GM23338 (cell line): ENCODE data around the gene JMJD1C.

ENCODE experiments used
- CREB1 ChIP-seq: fragments of 250-450 bp; sonication (Bioruptor Pico); IDR thresholded peaks from 2 replicates; pipeline ENCODE4 v1.5.0; 2020; ENCODE audit warnings: low read depth, mild to moderate bottlenecking, moderate library complexity
- CTCF ChIP-seq, 2 experiments: fragments of 200-600 bp in 1 of 2; sonication (generic) in 1 of 2; conservative IDR thresholded peaks; 2 replicates each; pipeline versions ENCODE4 v1.5.1 to v1.6.1; 2016 to 2017; ENCODE audit warnings: antibody characterized with exemption in 2 of 2, low read depth in 2 of 2, mild to moderate bottlenecking in 2 of 2, moderate library complexity in 1 of 2
- NANOG ChIP-seq: IDR thresholded peaks from 2 replicates; pipeline ENCODE4 v1.6.1; 2016; ENCODE audit warnings: antibody characterized with exemption, borderline replicate concordance
- STAT1 ChIP-seq: IDR thresholded peaks from one replicate; pipeline ENCODE4 v1.6.1; 2016; ENCODE audit warnings: antibody characterized with exemption; ENCODE audit not compliant: unreplicated experiment

- TF ChIP-seq CTCF (conservative IDR thresholded peaks at IDR 0.05; ENCODE audit: low read depth in 2 of 2) (no peak), STAT1 (no peak), CREB1 (CRISPR knock-in tag) (no peak), NANOG (no peak)
Observed at GRCh38 chr10:63252095-63252762, 213.5 kb downstream of the JMJD1C start.
